ENCODE measurements around the gene ZNF33A.
"Not testable (repeated sequence)": the region's sequence is repeated elsewhere in the genome, so short reads cannot be mapped to it uniquely, and the experiment has no call there.

ZNF33A gene

GRCh38 chr10:38050212-38050611 is 39.7 kb downstream of the ZNF33A start:
- Histone ChIP-seq H2BK12ac (ENCODE audit: low read length in 2 of 2) (no peak overlapping the region), H3K27me3 (ENCODE audit: control insufficient read depth in 1 of 2, insufficient read depth in 1 of 2, low read length in 2 of 2) (no peaks in the 10 kb centered on the region), H2AFZ (ENCODE audit: low read depth, low read length) (peak overlapping the region; percentile 37), H4K91ac (ENCODE audit: low read length) (no peak overlapping the region), H3K9me3 (ENCODE audit: control insufficient read depth, low read length) (peaks cover 38% of the 10 kb centered on the region), H2AK5ac (ENCODE audit: low read length, severe bottlenecking) (no peak overlapping the region), H3K18ac (ENCODE audit: low read depth in 1 of 2, low read length in 2 of 2) (peak overlapping the region in 1 of 2 experiments; percentile 22), H3K4me2 (ENCODE audit: low read length, poor library complexity, severe bottlenecking) (no peak overlapping the region), H3K4me3 (ENCODE audit: insufficient read depth in 1 of 2, low read depth in 1 of 2, low read length in 2 of 2) (no peak overlapping the region), H3K23ac (ENCODE audit: low read length in 2 of 2) (no peak overlapping the region), H3K9ac (ENCODE audit: low read length) (no peak overlapping the region), H2BK5ac (ENCODE audit: low read depth, low read length, poor library complexity, severe bottlenecking) (no peak overlapping the region), H3K79me1 (replicated peaks; ENCODE audit: low read length, poor library complexity, severe bottlenecking) (peaks cover 10% of the 10 kb centered on the region), H3K4me1 (ENCODE audit: control insufficient read depth, insufficient read depth, low read depth, low read length) (no peaks in the 10 kb centered on the region), H2BK15ac (ENCODE audit: low read depth, poor library complexity, severe bottlenecking) (no peak overlapping the region), H3K36me3 (ENCODE audit: control insufficient read depth in 1 of 2, insufficient read depth in 2 of 2, low read depth in 1 of 2, low read length in 2 of 2) (peaks cover 7 to 25% of the 10 kb centered on the region in 2 experiments), H3K4ac (ENCODE audit: low read depth in 1 of 2, low read length in 2 of 2) (no peak overlapping the region), H4K8ac (ENCODE audit: low read length) (no peak overlapping the region), H3K14ac (ENCODE audit: low read length in 2 of 2) (no peak overlapping the region), H3K27ac (ENCODE audit: low read length, poor library complexity, severe bottlenecking) (no peak overlapping the region), H2BK120ac (ENCODE audit: low read depth, low read length) (no peak overlapping the region)
- 100% methylated on average over 1 of the region's 1 CpG for WGBS
- no peak for DNase-seq

- peak overlapping the region in 1 of 2 experiments; percentile 51 for H3K4me3 ChIP-seq (ENCODE audit: insufficient read depth in 1 of 2, low read depth in 1 of 2, low read length in 2 of 2)
- no peak overlapping the region for H2BK5ac ChIP-seq (ENCODE audit: low read depth, low read length, poor library complexity, severe bottlenecking)
Measured at GRCh38 chr10:38054361-38054797, 43.9 kb downstream of the ZNF33A start.

GRCh38 chr10:38055274-38055894 is 44.9 kb downstream of the ZNF33A start:
- not testable (repeated sequence) for H4K91ac ChIP-seq (ENCODE audit: low read length); H2AK5ac ChIP-seq (ENCODE audit: low read length, severe bottlenecking); H3K4ac ChIP-seq (ENCODE audit: low read depth in 1 of 2, low read length in 2 of 2); H3K4me1 ChIP-seq (ENCODE audit: control insufficient read depth, insufficient read depth, low read depth, low read length); H2AFZ ChIP-seq (ENCODE audit: low read depth, low read length); H2BK12ac ChIP-seq (ENCODE audit: low read length in 2 of 2); H2BK15ac ChIP-seq (ENCODE audit: low read depth, poor library complexity, severe bottlenecking); H3K9ac ChIP-seq (ENCODE audit: low read length); H4K8ac ChIP-seq (ENCODE audit: low read length); H2BK120ac ChIP-seq (ENCODE audit: low read depth, low read length); H3K23ac ChIP-seq (ENCODE audit: low read length in 2 of 2); H3K27me3 ChIP-seq (ENCODE audit: control insufficient read depth in 1 of 2, insufficient read depth in 1 of 2, low read length in 2 of 2); H3K27ac ChIP-seq (ENCODE audit: low read length, poor library complexity, severe bottlenecking); H2BK5ac ChIP-seq (ENCODE audit: low read depth, low read length, poor library complexity, severe bottlenecking); H3K14ac ChIP-seq (ENCODE audit: low read length in 2 of 2); H3K18ac ChIP-seq (ENCODE audit: low read depth in 1 of 2, low read length in 2 of 2); H3K4me2 ChIP-seq (ENCODE audit: low read length, poor library complexity, severe bottlenecking); H3K79me1 ChIP-seq (replicated peaks; ENCODE audit: low read length, poor library complexity, severe bottlenecking)
- peak; percentile 6 for DNase-seq
- 100% methylated on average over 1 of the region's 5 CpGs for WGBS
- peak overlapping the region in 1 of 2 experiments; percentile 51 for H3K4me3 ChIP-seq (ENCODE audit: insufficient read depth in 1 of 2, low read depth in 1 of 2, low read length in 2 of 2)
- H3K36me3 ChIP-seq (ENCODE audit: control insufficient read depth in 1 of 2, insufficient read depth in 2 of 2, low read depth in 1 of 2, low read length in 2 of 2), result peaks cover 16 to 54% of the 10 kb centered on the region in 2 experiments
- peaks cover 74% of the 10 kb centered on the region for H3K9me3 ChIP-seq (ENCODE audit: control insufficient read depth, low read length)

More at GRCh38 chr10:38054361-38054797, 43.9 kb downstream of the ZNF33A start:
- no peak overlapping the region for H2BK12ac ChIP-seq (ENCODE audit: low read length in 2 of 2)
- H4K91ac ChIP-seq (ENCODE audit: low read length), result no peak overlapping the region
- H2AFZ ChIP-seq (ENCODE audit: low read depth, low read length), result no peak overlapping the region
- peak; percentile 69 for DNase-seq
- H3K4me2 ChIP-seq (ENCODE audit: low read length, poor library complexity, severe bottlenecking), result no peak overlapping the region
- no peaks in the 10 kb centered on the region for H3K27me3 ChIP-seq (ENCODE audit: control insufficient read depth in 1 of 2, insufficient read depth in 1 of 2, low read length in 2 of 2)
- H3K9ac ChIP-seq (ENCODE audit: low read length), result no peak overlapping the region
- H3K4me1 ChIP-seq (ENCODE audit: control insufficient read depth, insufficient read depth, low read depth, low read length), result no peaks in the 10 kb centered on the region
- no peak overlapping the region for H3K14ac ChIP-seq (ENCODE audit: low read length in 2 of 2)
- no peak overlapping the region for H3K23ac ChIP-seq (ENCODE audit: low read length in 2 of 2)
- no peak overlapping the region for H2BK15ac ChIP-seq (ENCODE audit: low read depth, poor library complexity, severe bottlenecking)
- peaks cover 4% of the 10 kb centered on the region for H3K79me1 ChIP-seq (replicated peaks; ENCODE audit: low read length, poor library complexity, severe bottlenecking)
- H3K36me3 ChIP-seq (ENCODE audit: control insufficient read depth in 1 of 2, insufficient read depth in 2 of 2, low read depth in 1 of 2, low read length in 2 of 2), result peaks cover 14 to 53% of the 10 kb centered on the region in 2 experiments
- H3K9me3 ChIP-seq (ENCODE audit: control insufficient read depth, low read length), result peaks cover 72% of the 10 kb centered on the region
- H4K8ac ChIP-seq (ENCODE audit: low read length), result no peak overlapping the region
- H2AK5ac ChIP-seq (ENCODE audit: low read length, severe bottlenecking), result no peak overlapping the region
- H3K18ac ChIP-seq (ENCODE audit: low read depth in 1 of 2, low read length in 2 of 2), result no peak overlapping the region
- H3K4ac ChIP-seq (ENCODE audit: low read depth in 1 of 2, low read length in 2 of 2), result no peak overlapping the region
- no peak overlapping the region for H2BK120ac ChIP-seq (ENCODE audit: low read depth, low read length)
- no peak overlapping the region for H3K27ac ChIP-seq (ENCODE audit: low read length, poor library complexity, severe bottlenecking)

- no CpG with 5 or more reads among the region's 1 CpG for WGBS
- not testable (repeated sequence) for H3K27ac ChIP-seq (ENCODE audit: low read length, poor library complexity, severe bottlenecking); H2BK15ac ChIP-seq (ENCODE audit: low read depth, poor library complexity, severe bottlenecking); H3K36me3 ChIP-seq (ENCODE audit: control insufficient read depth in 1 of 2, insufficient read depth in 2 of 2, low read depth in 1 of 2, low read length in 2 of 2); H3K4me3 ChIP-seq (ENCODE audit: insufficient read depth in 1 of 2, low read depth in 1 of 2, low read length in 2 of 2); H3K23ac ChIP-seq (ENCODE audit: low read length in 2 of 2); H4K8ac ChIP-seq (ENCODE audit: low read length); H3K79me1 ChIP-seq (replicated peaks; ENCODE audit: low read length, poor library complexity, severe bottlenecking); H2BK12ac ChIP-seq (ENCODE audit: low read length in 2 of 2); H3K9me3 ChIP-seq (ENCODE audit: control insufficient read depth, low read length); H3K4me1 ChIP-seq (ENCODE audit: control insufficient read depth, insufficient read depth, low read depth, low read length); H3K27me3 ChIP-seq (ENCODE audit: control insufficient read depth in 1 of 2, insufficient read depth in 1 of 2, low read length in 2 of 2); H2BK5ac ChIP-seq (ENCODE audit: low read depth, low read length, poor library complexity, severe bottlenecking); H3K18ac ChIP-seq (ENCODE audit: low read depth in 1 of 2, low read length in 2 of 2); H2AFZ ChIP-seq (ENCODE audit: low read depth, low read length); H3K14ac ChIP-seq (ENCODE audit: low read length in 2 of 2); H2BK120ac ChIP-seq (ENCODE audit: low read depth, low read length); H3K4me2 ChIP-seq (ENCODE audit: low read length, poor library complexity, severe bottlenecking); H3K4ac ChIP-seq (ENCODE audit: low read depth in 1 of 2, low read length in 2 of 2); H2AK5ac ChIP-seq (ENCODE audit: low read length, severe bottlenecking); H4K91ac ChIP-seq (ENCODE audit: low read length)
- peak overlapping the region; percentile 36 for H3K9ac ChIP-seq (ENCODE audit: low read length)
- DNase-seq, result peak; percentile 63
Measured at GRCh38 chr10:38069663-38070062, 59.2 kb downstream of the ZNF33A start.
